ENCODE results near the gene ACSS2.

ACSS2 gene

GRCh38 chr20:34843421-34843820 is 33.0 kb upstream of the ACSS2 start (continued):
- TF ChIP-seq, protein P1, sequence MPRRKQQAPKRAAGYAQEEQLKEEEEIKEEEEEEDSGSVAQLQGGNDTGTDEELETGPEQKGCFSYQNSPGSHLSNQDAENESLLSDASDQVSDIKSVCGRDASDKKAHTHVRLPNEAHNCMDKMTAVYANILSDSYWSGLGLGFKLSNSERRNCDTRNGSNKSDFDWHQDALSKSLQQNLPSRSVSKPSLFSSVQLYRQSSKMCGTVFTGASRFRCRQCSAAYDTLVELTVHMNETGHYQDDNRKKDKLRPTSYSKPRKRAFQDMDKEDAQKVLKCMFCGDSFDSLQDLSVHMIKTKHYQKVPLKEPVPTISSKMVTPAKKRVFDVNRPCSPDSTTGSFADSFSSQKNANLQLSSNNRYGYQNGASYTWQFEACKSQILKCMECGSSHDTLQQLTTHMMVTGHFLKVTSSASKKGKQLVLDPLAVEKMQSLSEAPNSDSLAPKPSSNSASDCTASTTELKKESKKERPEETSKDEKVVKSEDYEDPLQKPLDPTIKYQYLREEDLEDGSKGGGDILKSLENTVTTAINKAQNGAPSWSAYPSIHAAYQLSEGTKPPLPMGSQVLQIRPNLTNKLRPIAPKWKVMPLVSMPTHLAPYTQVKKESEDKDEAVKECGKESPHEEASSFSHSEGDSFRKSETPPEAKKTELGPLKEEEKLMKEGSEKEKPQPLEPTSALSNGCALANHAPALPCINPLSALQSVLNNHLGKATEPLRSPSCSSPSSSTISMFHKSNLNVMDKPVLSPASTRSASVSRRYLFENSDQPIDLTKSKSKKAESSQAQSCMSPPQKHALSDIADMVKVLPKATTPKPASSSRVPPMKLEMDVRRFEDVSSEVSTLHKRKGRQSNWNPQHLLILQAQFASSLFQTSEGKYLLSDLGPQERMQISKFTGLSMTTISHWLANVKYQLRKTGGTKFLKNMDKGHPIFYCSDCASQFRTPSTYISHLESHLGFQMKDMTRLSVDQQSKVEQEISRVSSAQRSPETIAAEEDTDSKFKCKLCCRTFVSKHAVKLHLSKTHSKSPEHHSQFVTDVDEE (CRISPR knock-in tag; IDR thresholded peaks at IDR 0.05): no peak
- TF ChIP-seq RARB (CRISPR knock-in tag; IDR thresholded peaks at IDR 0.05) (no peak), OSR1 (CRISPR knock-in tag; IDR thresholded peaks at IDR 0.05) (no peak), ZC3H10 (CRISPR knock-in tag; IDR thresholded peaks at IDR 0.05) (no peak)

DNA sequence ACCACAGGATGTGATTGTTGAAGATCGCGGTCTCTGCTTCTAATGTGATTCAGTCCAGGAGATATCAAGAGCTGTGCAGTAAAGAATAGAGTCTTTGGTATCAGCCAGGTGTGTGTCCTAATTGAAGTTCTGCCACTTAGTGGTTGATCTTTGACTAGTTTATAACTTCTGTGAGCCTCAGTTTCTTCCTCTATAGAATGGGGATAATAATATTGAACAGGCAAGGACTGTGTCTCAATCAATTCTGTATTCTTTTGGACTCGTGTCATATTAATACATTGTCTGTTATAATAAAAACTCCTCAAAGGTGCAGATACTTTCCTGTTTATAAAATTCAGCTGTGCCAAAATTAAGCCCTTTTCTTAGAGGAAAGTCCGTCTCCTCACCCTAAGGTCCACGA is 27.8 kb upstream of the ACSS2 start:
- no peak for ATAC-seq
- TF ChIP-seq, protein P2, sequence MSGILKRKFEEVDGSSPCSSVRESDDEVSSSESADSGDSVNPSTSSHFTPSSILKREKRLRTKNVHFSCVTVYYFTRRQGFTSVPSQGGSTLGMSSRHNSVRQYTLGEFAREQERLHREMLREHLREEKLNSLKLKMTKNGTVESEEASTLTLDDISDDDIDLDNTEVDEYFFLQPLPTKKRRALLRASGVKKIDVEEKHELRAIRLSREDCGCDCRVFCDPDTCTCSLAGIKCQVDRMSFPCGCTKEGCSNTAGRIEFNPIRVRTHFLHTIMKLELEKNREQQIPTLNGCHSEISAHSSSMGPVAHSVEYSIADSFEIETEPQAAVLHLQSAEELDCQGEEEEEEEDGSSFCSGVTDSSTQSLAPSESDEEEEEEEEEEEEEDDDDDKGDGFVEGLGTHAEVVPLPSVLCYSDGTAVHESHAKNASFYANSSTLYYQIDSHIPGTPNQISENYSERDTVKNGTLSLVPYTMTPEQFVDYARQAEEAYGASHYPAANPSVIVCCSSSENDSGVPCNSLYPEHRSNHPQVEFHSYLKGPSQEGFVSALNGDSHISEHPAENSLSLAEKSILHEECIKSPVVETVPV (CRISPR knock-in tag; IDR thresholded peaks at IDR 0.05): no peak
- TF ChIP-seq BACH2 (CRISPR knock-in tag; IDR thresholded peaks at IDR 0.05; ENCODE audit: borderline replicate concordance) (no peak), SNAI2 (CRISPR knock-in tag; IDR thresholded peaks at IDR 0.05) (no peak), PPARA (CRISPR knock-in tag; IDR thresholded peaks at IDR 0.05; ENCODE audit: borderline replicate concordance) (no peak), RARB (CRISPR knock-in tag; IDR thresholded peaks at IDR 0.05) (no peak), ZC3H10 (CRISPR knock-in tag; IDR thresholded peaks at IDR 0.05) (no peak), ARNTL (CRISPR knock-in tag; IDR thresholded peaks at IDR 0.05; ENCODE audit: borderline replicate concordance, low read depth) (no peak), ZNF8 (CRISPR knock-in tag; IDR thresholded peaks at IDR 0.05) (no peak), ZNF565 (CRISPR knock-in tag; conservative IDR thresholded peaks at IDR 0.05; ENCODE audit: low read depth) (no peak), OSR1 (CRISPR knock-in tag; IDR thresholded peaks at IDR 0.05) (no peak), ZFP30 (CRISPR knock-in tag; IDR thresholded peaks at IDR 0.05) (no peak), TOX (CRISPR knock-in tag; IDR thresholded peaks at IDR 0.05; ENCODE audit: borderline replicate concordance) (no peak), ESRRG (CRISPR knock-in tag; IDR thresholded peaks at IDR 0.05) (no peak)
- TF ChIP-seq, protein P1 (CRISPR knock-in tag; IDR thresholded peaks at IDR 0.05): no peak
- TF ChIP-seq, protein P3, sequence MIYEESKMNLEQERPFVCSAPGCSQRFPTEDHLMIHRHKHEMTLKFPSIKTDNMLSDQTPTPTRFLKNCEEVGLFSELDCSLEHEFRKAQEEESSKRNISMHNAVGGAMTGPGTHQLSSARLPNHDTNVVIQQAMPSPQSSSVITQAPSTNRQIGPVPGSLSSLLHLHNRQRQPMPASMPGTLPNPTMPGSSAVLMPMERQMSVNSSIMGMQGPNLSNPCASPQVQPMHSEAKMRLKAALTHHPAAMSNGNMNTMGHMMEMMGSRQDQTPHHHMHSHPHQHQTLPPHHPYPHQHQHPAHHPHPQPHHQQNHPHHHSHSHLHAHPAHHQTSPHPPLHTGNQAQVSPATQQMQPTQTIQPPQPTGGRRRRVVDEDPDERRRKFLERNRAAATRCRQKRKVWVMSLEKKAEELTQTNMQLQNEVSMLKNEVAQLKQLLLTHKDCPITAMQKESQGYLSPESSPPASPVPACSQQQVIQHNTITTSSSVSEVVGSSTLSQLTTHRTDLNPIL (CRISPR knock-in tag; IDR thresholded peaks at IDR 0.05; ENCODE audit: low read depth): no peak

DNA sequence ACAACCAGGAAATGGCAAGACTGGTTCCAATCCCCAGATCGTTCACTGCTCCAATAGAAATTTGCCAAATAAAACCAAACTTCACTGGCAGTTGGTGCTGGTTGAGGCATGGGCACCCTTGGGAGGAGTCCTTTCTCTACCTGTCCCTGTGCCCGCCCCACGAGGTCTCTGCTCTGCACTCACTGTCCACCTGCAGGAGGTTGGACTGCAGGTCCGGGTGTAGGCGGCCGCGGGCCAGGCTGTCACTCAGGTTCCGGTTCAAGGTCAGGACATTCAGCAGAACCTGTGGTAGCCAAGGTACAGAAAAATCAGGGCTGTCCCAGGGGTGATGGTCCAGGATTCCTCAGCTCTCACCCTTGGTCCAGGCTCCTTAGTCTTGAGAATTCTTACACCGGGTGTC is 26.6 kb upstream of the ACSS2 start:
- TF ChIP-seq GLIS3 (CRISPR knock-in tag; IDR thresholded peaks at IDR 0.05): no peak
- TF ChIP-seq PPARA (CRISPR knock-in tag; IDR thresholded peaks at IDR 0.05; ENCODE audit: borderline replicate concordance): no peak
- TF ChIP-seq, protein P4, sequence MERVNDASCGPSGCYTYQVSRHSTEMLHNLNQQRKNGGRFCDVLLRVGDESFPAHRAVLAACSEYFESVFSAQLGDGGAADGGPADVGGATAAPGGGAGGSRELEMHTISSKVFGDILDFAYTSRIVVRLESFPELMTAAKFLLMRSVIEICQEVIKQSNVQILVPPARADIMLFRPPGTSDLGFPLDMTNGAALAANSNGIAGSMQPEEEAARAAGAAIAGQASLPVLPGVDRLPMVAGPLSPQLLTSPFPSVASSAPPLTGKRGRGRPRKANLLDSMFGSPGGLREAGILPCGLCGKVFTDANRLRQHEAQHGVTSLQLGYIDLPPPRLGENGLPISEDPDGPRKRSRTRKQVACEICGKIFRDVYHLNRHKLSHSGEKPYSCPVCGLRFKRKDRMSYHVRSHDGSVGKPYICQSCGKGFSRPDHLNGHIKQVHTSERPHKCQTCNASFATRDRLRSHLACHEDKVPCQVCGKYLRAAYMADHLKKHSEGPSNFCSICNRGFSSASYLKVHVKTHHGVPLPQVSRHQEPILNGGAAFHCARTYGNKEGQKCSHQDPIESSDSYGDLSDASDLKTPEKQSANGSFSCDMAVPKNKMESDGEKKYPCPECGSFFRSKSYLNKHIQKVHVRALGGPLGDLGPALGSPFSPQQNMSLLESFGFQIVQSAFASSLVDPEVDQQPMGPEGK (CRISPR knock-in tag; IDR thresholded peaks at IDR 0.05; ENCODE audit: borderline replicate concordance): no peak
- no peak for TF ChIP-seq ZC3H10 (CRISPR knock-in tag; IDR thresholded peaks at IDR 0.05)
- TF ChIP-seq CSDC2 (CRISPR knock-in tag; IDR thresholded peaks at IDR 0.05): no peak
- TF ChIP-seq ZFP3 (CRISPR knock-in tag; IDR thresholded peaks at IDR 0.05): no peak
- TF ChIP-seq TCF4 (CRISPR knock-in tag; IDR thresholded peaks at IDR 0.05; ENCODE audit: borderline replicate concordance): no peak
- ATAC-seq: no peak

Data from SK-N-SH treated with all-trans-retinoic acid at 6 μM for 48 hours (cell line).